IMR-90 (cell line): ENCODE results near the gene CACNA1I. TPM values are rescaled to one million over a fixed set of nuclear protein-coding genes. Genes with fewer than 3 reads are reported as not detected.

ENCODE experiments used
- ATAC-seq: fragments of 200-7000 bp; cut with Tn5 transposase; 2 replicates; pipeline ENCODE4 v1.9.1; 2020; ENCODE audit warnings: low read depth, mild to moderate bottlenecking, moderate library complexity
- BruUV-seq: library from RNA; stranded (reverse); fragments of 400-500 nt; replicated peaks from 2 replicates; lab custom pipeline; 2021; lab: Mats Ljungman, UMichigan
- CTCF ChIA-PET: fragments of 300-600 bp; formaldehyde crosslinking; extraction: SDS; loops from one replicate; lab custom pipeline; 2021; ENCODE audit warnings: antibody characterized with exemption; lab: Yijun Ruan, JAX
- POLR2A ChIA-PET: fragments of 300-600 bp; sonication (Branson Sonifier 250); formaldehyde crosslinking; loops from one replicate; lab custom pipeline; 2022; ENCODE audit warnings: antibody characterized with exemption; ENCODE audit not compliant: unreplicated experiment; lab: Charles Lee
- DNase-seq: peaks from one replicate; pipeline ENCODE4 v3.0.0; 2013
- H2AFZ ChIP-seq: replicated peaks from 2 replicates; pipeline ENCODE3; 2013; ENCODE audit warnings: low read length, mild to moderate bottlenecking; ENCODE audit not compliant: poor library complexity
- H2AK5ac ChIP-seq: 2 replicates; pipeline ENCODE4 v1.6.1; 2013; ENCODE audit warnings: low read depth, low read length, inconsistent platforms
- H2AK9ac ChIP-seq: replicated peaks from 2 replicates; pipeline ENCODE3; 2013; ENCODE audit warnings: mild to moderate bottlenecking, low read depth, low read length, moderate library complexity; ENCODE audit not compliant: poor library complexity
- H2BK120ac ChIP-seq: 2 replicates; pipeline ENCODE4 v1.6.1; 2013; ENCODE audit warnings: low read depth, low read length, inconsistent platforms
- H2BK15ac ChIP-seq: 3 replicates; pipeline ENCODE4 v1.6.1; 2013; ENCODE audit warnings: low read depth, low read length, inconsistent platforms
- H2BK20ac ChIP-seq: 2 replicates; pipeline ENCODE4 v1.6.1; 2013; ENCODE audit warnings: low read depth, mild to moderate bottlenecking, inconsistent platforms, low read length, moderate library complexity
- H2BK5ac ChIP-seq: 2 replicates; pipeline ENCODE4 v1.6.1; 2013; ENCODE audit warnings: mild to moderate bottlenecking, low read depth, low read length, inconsistent platforms; ENCODE audit not compliant: poor library complexity, severe bottlenecking
- H3K14ac ChIP-seq: replicated peaks from 2 replicates; pipeline ENCODE4 v1.6.1; 2013; ENCODE audit warnings: low read depth, low read length, inconsistent platforms
- H3K18ac ChIP-seq: 2 replicates; pipeline ENCODE4 v1.6.1; 2013; ENCODE audit warnings: low read depth, low read length, control low read depth
- H3K23ac ChIP-seq: 2 replicates; pipeline ENCODE4 v1.6.1; 2013; ENCODE audit warnings: low read depth, low read length, inconsistent platforms
- H3K27ac ChIP-seq: 2 replicates; pipeline ENCODE4 v1.5.1; 2013; ENCODE audit warnings: mild to moderate bottlenecking, control low read depth, low read length; ENCODE audit not compliant: insufficient read depth
- H3K27me3 ChIP-seq: 2 replicates; pipeline ENCODE4 v1.6.1; 2013; ENCODE audit warnings: low read length; ENCODE audit not compliant: control insufficient read depth, insufficient read depth
- H3K36me3 ChIP-seq: 2 replicates; pipeline ENCODE4 v1.6.1; 2013; ENCODE audit warnings: low read length, mixed read lengths; ENCODE audit not compliant: control insufficient read depth, insufficient read depth
- H3K4ac ChIP-seq: 2 replicates; pipeline ENCODE4 v1.6.1; 2013; ENCODE audit warnings: low read depth, low read length, inconsistent platforms
- H3K4me1 ChIP-seq: 2 replicates; pipeline ENCODE4 v1.6.1; 2013; ENCODE audit warnings: low read length, mixed read lengths; ENCODE audit not compliant: control insufficient read depth, insufficient read depth
- H3K4me2 ChIP-seq: 2 replicates; pipeline ENCODE4 v1.6.1; 2013; ENCODE audit warnings: low read depth, mild to moderate bottlenecking, control low read depth, low read length, moderate library complexity
- H3K4me3 ChIP-seq: 2 replicates; pipeline ENCODE4 v1.5.1; 2013; ENCODE audit warnings: low read depth, mild to moderate bottlenecking, control low read depth, low read length, moderate library complexity; ENCODE audit not compliant: insufficient read depth
- H3K56ac ChIP-seq: 2 replicates; pipeline ENCODE4 v1.6.1; 2013; ENCODE audit warnings: low read length, inconsistent platforms; ENCODE audit not compliant: insufficient read depth; ENCODE audit errors: extremely low read depth
- H3K79me1 ChIP-seq, 2 experiments: 2 replicates each; pipeline ENCODE4 v1.6.1; 2013; ENCODE audit warnings: low read length in 2 of 2, inconsistent platforms in 1 of 2, low read depth in 1 of 2
- H3K9ac ChIP-seq: 2 replicates; pipeline ENCODE4 v1.6.1; 2013; ENCODE audit warnings: low read depth, low read length, control low read depth
- H3K9me1 ChIP-seq: 2 replicates; pipeline ENCODE4 v1.6.1; 2013; ENCODE audit warnings: low read length, inconsistent platforms; ENCODE audit not compliant: insufficient read depth
- H3K9me3 ChIP-seq: 2 replicates; pipeline ENCODE4 v1.6.1; 2013; ENCODE audit warnings: low read length; ENCODE audit not compliant: control insufficient read depth, insufficient read depth
- H4K20me1 ChIP-seq: 2 replicates; pipeline ENCODE4 v1.6.1; 2013; ENCODE audit warnings: low read length, inconsistent platforms; ENCODE audit not compliant: insufficient read depth
- H4K5ac ChIP-seq: 2 replicates; pipeline ENCODE4 v1.6.1; 2013; ENCODE audit warnings: mild to moderate bottlenecking, low read depth, low read length, control low read depth
- H4K8ac ChIP-seq, 2 experiments: 2 replicates each; pipeline ENCODE4 v1.6.1; 2013; ENCODE audit warnings: low read depth in 2 of 2, low read length in 2 of 2, control low read depth in 1 of 2, inconsistent platforms in 1 of 2
- H4K91ac ChIP-seq: 2 replicates; pipeline ENCODE4 v1.6.1; 2013; ENCODE audit warnings: low read depth, low read length, inconsistent platforms; ENCODE audit not compliant: insufficient read depth
- BHLHE40 ChIP-seq: fragments of 150-350 bp; IDR thresholded peaks from 2 replicates; pipeline ENCODE4 v1.6.1; 2016; ENCODE audit warnings: mild to moderate bottlenecking, low read depth, low read length
- CEBPB ChIP-seq: IDR thresholded peaks from 2 replicates; pipeline ENCODE4 v1.6.1; 2012; ENCODE audit warnings: low read depth, low read length, improper control_type of control experiment
- WGBS, 2 experiments: methylation state at CpG; one replicate each; pipeline versions ENCODE4 v1.1.5 to v1.1.7; 2013; ENCODE audit warnings: missing lambda C conversion rate in 2 of 2; ENCODE audit not compliant: insufficient read length in 1 of 2; ENCODE audit errors: extremely low coverage in 2 of 2; 5-methylcytosine and 5-hydroxymethylcytosine counted together
- dilution Hi-C: fragments of 300-500 bp; cut with HindIII; formaldehyde crosslinking; loops from one replicate; pipeline ENCODE4 v1.14.3; 2018; ENCODE audit warnings: low sequenced_read_pairs; ENCODE audit not compliant: unreplicated experiment
- in situ Hi-C: fragments of 300-500 bp; cut with MboI; formaldehyde crosslinking; loops from 3 replicates; pipeline ENCODE4 v1.14.3; 2019; ENCODE audit warnings: low sequenced_read_pairs, inconsistent platforms, mixed read lengths
- intact Hi-C: fragments of 100-400 bp; cut with micrococcal nuclease; formaldehyde crosslinking; loops from 2 replicates; pipeline ENCODE4 v1.10.0; 2022
- polyA plus RNA-seq, 3 experiments: library from polyadenylated mRNA; depleted of rRNA; stranded (reverse); fragments of >200 nt; gene quantifications; 2 replicates each; pipeline ENCODE4 v1.2.3, GENCODE V29; 2012; ENCODE audit warnings: low replicate concordance in 1 of 3
- total RNA-seq: library from RNA; depleted of rRNA; stranded (reverse); fragments of >200 nt; gene quantifications from 2 replicates; pipeline ENCODE4 v1.2.3, GENCODE V29; 2012
- TF ChIP-seq, protein P1 (sequence below): conservative IDR thresholded peaks from 2 replicates; pipeline ENCODE4 v1.5.1; 2012; ENCODE audit warnings: mild to moderate bottlenecking, low read depth, low read length, improper control_type of control experiment
- TF ChIP-seq, protein P2 (sequence below): fragments of 150-350 bp; IDR thresholded peaks from 2 replicates; pipeline ENCODE4 v1.6.1; 2017; ENCODE audit warnings: mild to moderate bottlenecking, antibody characterized with exemption, low read length, low read depth

The CACNA1I gene
- total and polyA plus RNA-seq, 2 of the 4 experiments (the other 2 are of a cell fraction), result under 0.01 to 0.02 TPM

DNA sequence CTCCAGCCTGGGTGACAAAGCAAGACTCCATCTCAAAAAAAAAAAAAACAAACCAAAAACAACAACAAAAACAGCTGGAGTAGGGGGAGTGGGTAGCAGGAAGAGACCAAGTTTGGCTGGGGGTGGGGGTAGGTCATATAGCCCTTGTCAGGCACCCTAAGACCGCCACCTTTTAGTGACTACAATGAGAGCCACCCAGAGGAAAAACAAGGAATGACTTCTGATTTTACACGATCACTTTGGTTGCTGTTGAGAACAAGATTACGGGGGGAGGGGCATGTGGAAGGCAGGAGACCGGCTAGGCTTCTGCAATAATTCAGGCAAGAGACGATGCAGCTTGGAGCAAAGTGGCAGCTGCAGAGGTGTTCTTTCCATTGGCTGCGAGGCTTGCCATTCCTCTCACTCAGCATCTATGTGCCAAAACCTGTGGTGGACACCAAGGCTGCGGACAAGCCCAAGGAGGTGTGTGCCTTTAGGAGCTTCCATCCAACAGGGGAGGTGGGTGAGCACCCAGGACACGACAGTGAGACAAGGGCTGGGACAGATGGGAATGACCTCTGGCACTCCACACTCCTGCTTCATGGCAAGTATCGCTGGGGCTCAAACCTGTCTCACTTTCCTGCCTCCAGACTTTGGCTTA is 39.7 kb upstream of the CACNA1I start:
- CTCF ChIA-PET, result interaction anchor here (0.7 kb wide), 1 partner anchor 411 kb away, joined by 3 read pairs; no protein-coding TSS in a partner anchor
- WGBS, 2 experiments, result 41% methylated on average over 5 of the region's 9 CpGs; no CpG with 5 or more reads in 1 of the 2 experiments
- Histone ChIP-seq H4K5ac (no peak overlapping the region), H2BK20ac (no peak overlapping the region), H3K27me3 (no peaks in the 10 kb centered on the region), H4K91ac (no peak overlapping the region), H2BK120ac (no peak overlapping the region), H4K8ac (no peak overlapping the region), H4K20me1 (peaks cover 50% of the 10 kb centered on the region), H3K9ac (peak overlapping the region; percentile 48; the same call in 1 of the 2 replicates), H2AK5ac (0 out of 2 replicates have a peak overlapping the region, but pooled peaks have one; percentile 39), H2BK5ac (no peak overlapping the region), H3K9me1 (no peaks in the 10 kb centered on the region), H3K56ac (no peak overlapping the region), H3K4me3 (no peak overlapping the region), H2AK9ac (no peak overlapping the region), H3K4me2 (peak overlapping the region; percentile 14; the same call in 1 of the 2 replicates), H3K79me1 (peaks cover 23 to 59% of the 10 kb centered on the region in 2 experiments), H2BK15ac (no peak overlapping the region), H3K27ac (no peak overlapping the region; the same call in 1 of the 2 replicates), H3K4ac (no peak overlapping the region), H3K9me3 (no peaks in the 10 kb centered on the region), H3K18ac (no peak overlapping the region), H3K23ac (no peak overlapping the region), H3K14ac (no peak overlapping the region), H3K4me1 (peaks cover 7% of the 10 kb centered on the region), H3K36me3 (peaks cover 12% of the 10 kb centered on the region), H2AFZ (no peak overlapping the region)
- POLR2A ChIA-PET, result interaction anchor here (0.6 kb wide), 1 partner anchor 46 kb away, joined by 3 read pairs; no protein-coding TSS in a partner anchor
- BruUV-seq, result TSS peak; percentile 61
- in situ Hi-C loops (loop anchor here (10.0 kb wide), 2 partner anchors 654 to 814 kb away; partner anchors contain the start of gene ADSL), dilution Hi-C loops (no loop called here), intact Hi-C loops (loop anchor here (10.0 kb wide), 1 partner anchor 644 kb away; the partner anchor contains the start of gene TNRC6B)
- DNase-seq (peak; percentile 41), ATAC-seq (no peak)
- TF ChIP-seq BHLHE40, result no peak
- TF ChIP-seq, protein P1, sequence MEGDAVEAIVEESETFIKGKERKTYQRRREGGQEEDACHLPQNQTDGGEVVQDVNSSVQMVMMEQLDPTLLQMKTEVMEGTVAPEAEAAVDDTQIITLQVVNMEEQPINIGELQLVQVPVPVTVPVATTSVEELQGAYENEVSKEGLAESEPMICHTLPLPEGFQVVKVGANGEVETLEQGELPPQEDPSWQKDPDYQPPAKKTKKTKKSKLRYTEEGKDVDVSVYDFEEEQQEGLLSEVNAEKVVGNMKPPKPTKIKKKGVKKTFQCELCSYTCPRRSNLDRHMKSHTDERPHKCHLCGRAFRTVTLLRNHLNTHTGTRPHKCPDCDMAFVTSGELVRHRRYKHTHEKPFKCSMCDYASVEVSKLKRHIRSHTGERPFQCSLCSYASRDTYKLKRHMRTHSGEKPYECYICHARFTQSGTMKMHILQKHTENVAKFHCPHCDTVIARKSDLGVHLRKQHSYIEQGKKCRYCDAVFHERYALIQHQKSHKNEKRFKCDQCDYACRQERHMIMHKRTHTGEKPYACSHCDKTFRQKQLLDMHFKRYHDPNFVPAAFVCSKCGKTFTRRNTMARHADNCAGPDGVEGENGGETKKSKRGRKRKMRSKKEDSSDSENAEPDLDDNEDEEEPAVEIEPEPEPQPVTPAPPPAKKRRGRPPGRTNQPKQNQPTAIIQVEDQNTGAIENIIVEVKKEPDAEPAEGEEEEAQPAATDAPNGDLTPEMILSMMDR, result peak; percentile 30; the same call in 1 of the 2 replicates
- TF ChIP-seq, protein P2, sequence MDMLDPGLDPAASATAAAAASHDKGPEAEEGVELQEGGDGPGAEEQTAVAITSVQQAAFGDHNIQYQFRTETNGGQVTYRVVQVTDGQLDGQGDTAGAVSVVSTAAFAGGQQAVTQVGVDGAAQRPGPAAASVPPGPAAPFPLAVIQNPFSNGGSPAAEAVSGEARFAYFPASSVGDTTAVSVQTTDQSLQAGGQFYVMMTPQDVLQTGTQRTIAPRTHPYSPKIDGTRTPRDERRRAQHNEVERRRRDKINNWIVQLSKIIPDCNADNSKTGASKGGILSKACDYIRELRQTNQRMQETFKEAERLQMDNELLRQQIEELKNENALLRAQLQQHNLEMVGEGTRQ, result no peak
- TF ChIP-seq CEBPB, result no peak
